ENCODE data around the gene DEFB127. TPM values are rescaled to one million over a fixed set of nuclear protein-coding genes. Genes with fewer than 3 reads are reported as not detected.

The DEFB127 gene, protein sequence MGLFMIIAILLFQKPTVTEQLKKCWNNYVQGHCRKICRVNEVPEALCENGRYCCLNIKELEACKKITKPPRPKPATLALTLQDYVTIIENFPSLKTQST
- not detected in 2 replicates for total RNA-seq

DNA sequence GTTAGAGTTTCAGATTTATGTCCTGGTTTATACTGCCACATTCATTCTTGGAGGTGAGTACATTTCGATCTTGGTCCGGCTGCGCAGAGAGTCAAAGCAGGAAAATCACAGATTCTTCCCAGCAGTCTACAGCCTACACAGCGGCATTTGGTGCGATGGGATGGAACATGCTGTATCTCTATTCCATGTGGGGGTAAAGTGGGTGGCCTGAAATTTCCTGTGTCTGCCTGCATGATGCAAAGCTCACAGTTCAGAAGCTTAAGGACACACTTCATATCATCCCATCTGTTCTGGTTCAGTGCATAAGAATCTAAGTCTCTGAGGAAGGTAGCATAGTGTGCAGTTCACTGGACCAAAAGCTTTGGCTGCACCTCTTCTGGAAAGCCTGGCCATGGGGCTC, at the start of gene DEFB127:
DEFB127 (plus strand) TSS at position 301 of the 400 bp plus-strand sequence; CDS start at position 392, 91 bp downstream.

DNA sequence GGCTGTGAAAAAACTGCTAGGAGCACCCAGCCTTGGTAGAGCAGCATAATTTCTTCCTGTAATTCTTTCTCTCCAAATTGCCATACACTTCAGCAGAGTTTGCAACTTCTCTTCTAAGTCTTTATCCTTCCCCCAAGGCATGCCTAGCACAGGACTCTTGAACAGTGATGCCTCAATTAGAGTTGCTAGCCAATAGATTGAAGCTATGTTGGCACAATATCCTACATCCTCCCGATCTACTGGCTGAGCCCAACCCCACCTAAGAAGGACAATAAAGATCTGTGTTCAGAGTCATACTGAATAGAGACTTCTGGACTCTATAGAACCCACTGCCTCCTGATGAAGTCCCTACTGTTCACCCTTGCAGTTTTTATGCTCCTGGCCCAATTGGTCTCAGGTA, 15.0 kb upstream of the DEFB127 start, which contains the start of gene DEFB126:
DEFB126 (plus strand) TSS at position 301 of the 400 bp plus-strand sequence; CDS start at position 340, 39 bp downstream.

DNA sequence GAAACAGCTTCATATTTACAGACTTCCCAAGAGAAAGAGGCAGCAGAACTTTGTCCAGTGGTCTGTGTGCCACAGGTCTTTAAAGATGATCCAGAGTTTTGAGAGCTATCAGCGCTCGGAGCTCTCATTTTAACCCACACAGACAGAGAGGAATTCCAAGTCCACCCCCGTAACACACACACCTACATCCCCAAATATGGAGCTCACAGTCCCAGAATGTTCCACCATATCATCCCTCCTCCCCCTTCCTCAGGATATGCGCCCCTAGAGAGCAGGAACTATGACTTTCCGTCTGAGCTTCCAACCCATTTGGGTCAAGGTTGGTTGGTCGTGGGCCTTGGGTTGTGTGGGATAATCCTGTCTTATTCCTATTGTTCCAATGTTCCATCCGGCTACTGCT, 32.4 kb downstream of the DEFB127 start, which contains the start of gene DEFB128:
DEFB128 (minus strand) TSS at position 101 of the 400 bp plus-strand sequence; CDS start at position 13, 88 bp downstream.

Other genes starting within 250 kb of the DEFB127 start
- not detected in 2 replicates for gene DEFB125, start 69.8 kb upstream of the DEFB127 start, total RNA-seq
- not detected in 2 replicates for gene DEFB126, start 14.9 kb upstream of the DEFB127 start, total RNA-seq
- not detected in 2 replicates for gene DEFB128, start 32.3 kb downstream of the DEFB127 start, total RNA-seq
- not detected in 2 replicates for gene DEFB129, start 69.8 kb downstream of the DEFB127 start, total RNA-seq
- gene DEFB132, start 100.3 kb downstream of the DEFB127 start, total RNA-seq: not detected in 2 replicates
- gene C20orf96, start 133.3 kb downstream of the DEFB127 start, total RNA-seq: 1.3 and 3.3 TPM in 2 replicates
- gene ZCCHC3, start 140.1 kb downstream of the DEFB127 start, total RNA-seq: 18.2 and 19.3 TPM in 2 replicates
- gene SOX12, start 168.1 kb downstream of the DEFB127 start, total RNA-seq: 9.9 TPM in 2 replicates
- 32.0 and 35.9 TPM in 2 replicates for gene NRSN2, start 189.7 kb downstream of the DEFB127 start, total RNA-seq
- 72.6 and 78.5 TPM in 2 replicates for gene TRIB3, start 223.3 kb downstream of the DEFB127 start, total RNA-seq